Smooth muscle cell (in vitro differentiated cells): Measurements from ENCODE around the gene PCYOX1L. TPM values are rescaled to one million over a fixed set of nuclear protein-coding genes. Genes with fewer than 3 reads are reported as not detected.

Source experiments
- DNase-seq: peaks from one replicate; lab custom pipeline; 2025; ENCODE audit not compliant: unreplicated experiment; lab: John Stamatoyannopoulos, UW
- H2AFZ ChIP-seq: fragments of 200-600 bp; sonication (generic); 2 replicates; pipeline ENCODE4 v1.6.0; 2016; ENCODE audit warnings: antibody characterized with exemption, low read depth, mild to moderate bottlenecking
- H3F3A ChIP-seq: fragments of 200-600 bp; sonication (generic); 2 replicates; pipeline ENCODE4 v1.6.0; 2017; ENCODE audit warnings: antibody characterized with exemption, low read depth
- H3K27ac ChIP-seq: fragments of 200-600 bp; sonication (generic); 2 replicates; pipeline ENCODE4 v1.5.1; 2016; ENCODE audit warnings: low read depth, mild to moderate bottlenecking
- H3K27me3 ChIP-seq: fragments of 200-600 bp; sonication (generic); 2 replicates; pipeline ENCODE4 v1.6.1; 2016; ENCODE audit warnings: low read depth, mild to moderate bottlenecking
- H3K36me3 ChIP-seq: fragments of 200-600 bp; sonication (generic); 2 replicates; pipeline ENCODE4 v1.5.1; 2016; ENCODE audit warnings: low read depth
- H3K4me1 ChIP-seq: fragments of 200-600 bp; sonication (generic); 2 replicates; pipeline ENCODE4 v1.5.1; 2016; ENCODE audit warnings: low read depth
- H3K4me2 ChIP-seq: fragments of 200-600 bp; sonication (generic); 2 replicates; pipeline ENCODE4 v1.6.0; 2016; ENCODE audit warnings: mild to moderate bottlenecking
- H3K4me3 ChIP-seq: fragments of 200-600 bp; sonication (generic); 2 replicates; pipeline ENCODE4 v1.5.1; 2016; ENCODE audit warnings: mild to moderate bottlenecking
- H3K79me2 ChIP-seq: fragments of 200-600 bp; sonication (generic); 2 replicates; pipeline ENCODE4 v1.6.0; 2016; ENCODE audit warnings: low read depth, mild to moderate bottlenecking
- H3K9ac ChIP-seq: fragments of 200-600 bp; sonication (generic); 2 replicates; pipeline ENCODE4 v1.6.0; 2016; ENCODE audit warnings: low read depth
- H3K9me3 ChIP-seq: fragments of 200-600 bp; sonication (generic); replicated peaks from 2 replicates; pipeline ENCODE4 v1.5.1; 2016; ENCODE audit warnings: low read depth
- H4K20me1 ChIP-seq: fragments of 200-600 bp; sonication (generic); 2 replicates; pipeline ENCODE4 v1.6.0; 2016; ENCODE audit warnings: low read depth
- CTCF ChIP-seq: fragments of 200-600 bp; sonication (generic); IDR thresholded peaks from 2 replicates; pipeline ENCODE4 v1.5.1; 2017; ENCODE audit warnings: borderline replicate concordance, mild to moderate bottlenecking, antibody characterized with exemption; ENCODE audit not compliant: insufficient read depth, poor library complexity, severe bottlenecking
- WGBS: methylation state at CpG from one replicate; pipeline ENCODE4 v1.1.7; 2016; ENCODE audit warnings: low lambda C conversion rate; 5-methylcytosine and 5-hydroxymethylcytosine counted together
- polyA plus RNA-seq: library from polyadenylated mRNA; unstranded; fragments of >200 nt; fragmentation: Nextera tagmentation; extraction: Ambion mirVana; gene quantifications from 2 replicates; pipeline ENCODE4 v1.2.1, GENCODE V29; 2016
- total RNA-seq: library from RNA; depleted of rRNA; stranded (reverse); fragments of >200 nt; gene quantifications from 2 replicates; pipeline ENCODE4 v1.2.3, GENCODE V29; 2014

The PCYOX1L gene
- total and polyA plus RNA-seq, 2 experiments from 2014 or later, result 6.4 to 13.4 TPM

- Histone ChIP-seq H3K36me3 (no peaks in the 10 kb centered on the region), H3K4me3 (no peak overlapping the region), H4K20me1 (no peaks in the 10 kb centered on the region), H3K9ac (no peak overlapping the region), H2AFZ (no peak overlapping the region), H3K4me1 (peaks cover 4% of the 10 kb centered on the region), H3K27me3 (peaks cover 2% of the 10 kb centered on the region), H3K27ac (no peak overlapping the region), H3K79me2 (no peaks in the 10 kb centered on the region), H3F3A (peaks cover 11% of the 10 kb centered on the region), H3K4me2 (no peak overlapping the region), H3K9me3 (no peaks in the 10 kb centered on the region)
- DNase-seq, result no peak
- TF ChIP-seq CTCF, result no peak
- 93% methylated on average over 6 of the region's 6 CpGs for WGBS
Observed at GRCh38 chr5:149315753-149316152, 42.1 kb upstream of the PCYOX1L start.

- Histone ChIP-seq H3K9me3 (no peaks in the 10 kb centered on the region), H3K4me3 (no peak overlapping the region), H3K9ac (no peak overlapping the region), H3K4me2 (no peak overlapping the region), H3K79me2 (no peaks in the 10 kb centered on the region), H3K36me3 (no peaks in the 10 kb centered on the region), H2AFZ (no peak overlapping the region), H3F3A (peaks cover 16% of the 10 kb centered on the region), H3K27ac (no peak overlapping the region), H4K20me1 (no peaks in the 10 kb centered on the region), H3K27me3 (peaks cover 2% of the 10 kb centered on the region), H3K4me1 (peaks cover 11% of the 10 kb centered on the region)
- no peak for DNase-seq
- peak; percentile 68 for TF ChIP-seq CTCF
- 89% methylated on average over 14 of the region's 14 CpGs for WGBS
Observed at GRCh38 chr5:149317281-149318048, 40.4 kb upstream of the PCYOX1L start.

GRCh38 chr5:149319174-149319573 lies 38.7 kb upstream of the PCYOX1L start:
- H4K20me1 ChIP-seq, result no peaks in the 10 kb centered on the region
- no peak for DNase-seq
- H3K4me2 ChIP-seq, result no peak overlapping the region
- no peak overlapping the region for H3K9ac ChIP-seq
- WGBS, result 97% methylated on average over 3 of the region's 3 CpGs
- TF ChIP-seq CTCF, result no peak
- H3K4me3 ChIP-seq, result no peak overlapping the region
- no peaks in the 10 kb centered on the region for H3K36me3 ChIP-seq
- no peak overlapping the region for H3K27ac ChIP-seq
- no peak overlapping the region for H2AFZ ChIP-seq
- H3K9me3 ChIP-seq, result no peaks in the 10 kb centered on the region
- H3K79me2 ChIP-seq, result no peaks in the 10 kb centered on the region
- H3F3A ChIP-seq, result peaks cover 16% of the 10 kb centered on the region
- peaks cover 11% of the 10 kb centered on the region for H3K4me1 ChIP-seq
- H3K27me3 ChIP-seq, result no peaks in the 10 kb centered on the region
